Fibroblast of skin of left quadriceps (primary cell): ENCODE data around the gene PRKCA.
"Not testable (repeated sequence)": the region's sequence is repeated elsewhere in the genome, so short reads cannot be mapped to it uniquely, and the experiment has no call there.

Experiments
- DNase-seq, 2 experiments: peaks; one replicate each; pipeline ENCODE4 v3.0.0-alpha.2; 2013; ENCODE audit warnings: low read depth in 2 of 2

Gene PRKCA

DNA sequence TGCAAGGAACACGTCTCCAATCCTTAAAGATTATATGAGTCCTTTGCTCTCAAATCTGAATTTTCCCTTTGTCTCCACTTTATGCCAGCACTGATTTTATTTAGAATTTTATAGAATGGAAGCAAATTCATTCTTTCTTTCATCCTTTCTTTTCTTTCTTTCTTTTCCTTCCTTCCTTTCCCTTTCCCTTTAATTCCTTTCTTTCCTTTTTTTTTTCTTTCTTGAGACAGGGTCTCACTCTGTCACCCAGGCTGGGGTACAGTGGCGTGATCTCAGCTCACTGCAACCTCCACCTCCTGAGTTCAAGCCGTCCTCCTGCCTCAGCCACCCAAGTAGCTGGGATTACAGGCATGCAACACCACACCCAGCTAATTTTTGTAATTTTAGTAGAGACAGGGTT is 187.2 kb downstream of the PRKCA start:
- not testable (repeated sequence) for DNase-seq

- DNase-seq, result no peak
Measured at GRCh38 chr17:66491213-66491612, 188.8 kb downstream of the PRKCA start.

DNA sequence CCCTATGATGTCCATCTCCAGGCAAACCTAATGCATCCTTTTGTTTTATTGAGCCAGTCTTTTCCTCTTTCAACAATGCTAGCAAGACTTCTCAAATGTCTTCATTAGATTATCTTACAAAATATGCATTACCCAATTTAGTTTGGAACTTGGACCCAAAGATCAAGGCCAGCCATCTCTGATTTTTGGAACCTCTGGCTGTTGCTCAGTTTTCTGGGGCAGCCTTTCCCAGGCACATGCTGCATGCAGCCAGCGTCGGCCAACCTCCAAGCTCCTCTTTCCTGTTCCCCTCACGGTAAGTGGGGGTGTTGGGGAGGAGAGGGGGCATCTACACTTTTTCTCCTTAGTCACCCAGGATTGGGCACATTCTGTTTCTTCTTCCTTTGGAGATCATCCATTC is 189.3 kb downstream of the PRKCA start:
- DNase-seq, result no peak

- no peak for DNase-seq
Measured at GRCh38 chr17:66492080-66492479, 189.7 kb downstream of the PRKCA start.

GRCh38 chr17:66492561-66493005 is 190.2 kb downstream of the PRKCA start:
- peak in 1 of 2 experiments; percentile 61 for DNase-seq

- DNase-seq, result no peak
Measured at GRCh38 chr17:66493283-66494019, 191.0 kb downstream of the PRKCA start.

GRCh38 chr17:66494023-66494803 is 191.8 kb downstream of the PRKCA start:
- DNase-seq, result peak; percentile 78 to 79

GRCh38 chr17:66495035-66495434 is 192.6 kb downstream of the PRKCA start:
- DNase-seq, result no peak

GRCh38 chr17:66496306-66496705 is 193.9 kb downstream of the PRKCA start:
- no peak for DNase-seq

GRCh38 chr17:66498580-66498979 is 196.2 kb downstream of the PRKCA start:
- DNase-seq, result no peak

GRCh38 chr17:66506641-66507040 is 204.2 kb downstream of the PRKCA start:
- DNase-seq, result no peak

- DNase-seq, result peak in 1 of 2 experiments; percentile 53
Measured at GRCh38 chr17:66507103-66507923, 204.9 kb downstream of the PRKCA start.

GRCh38 chr17:66507982-66508760 is 205.8 kb downstream of the PRKCA start:
- no peak for DNase-seq

- peak in 1 of 2 experiments; percentile 40 for DNase-seq
Measured at GRCh38 chr17:66508896-66509844, 206.8 kb downstream of the PRKCA start.

DNA sequence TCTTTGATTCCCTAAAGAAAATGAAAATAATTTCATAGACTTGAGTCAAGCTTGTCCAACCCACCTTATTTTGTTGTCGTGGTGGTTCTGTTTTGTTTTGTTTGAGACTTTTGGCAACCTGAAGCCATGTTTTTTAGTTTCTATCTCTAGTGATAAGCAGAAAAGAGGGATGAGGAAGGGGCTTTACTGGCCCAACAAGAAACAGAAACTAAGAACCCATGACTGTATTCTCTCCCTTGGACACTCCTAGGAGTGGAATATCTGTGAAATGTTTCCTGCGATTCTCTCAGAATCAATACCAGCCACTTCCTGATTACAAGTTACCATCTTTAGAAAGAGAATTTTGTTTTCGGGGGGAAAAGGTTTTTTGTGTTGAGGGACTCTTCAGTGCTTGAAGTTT is 207.5 kb downstream of the PRKCA start:
- DNase-seq, result no peak

- no peak for DNase-seq
Measured at GRCh38 chr17:66511135-66511534, 208.7 kb downstream of the PRKCA start.

DNA sequence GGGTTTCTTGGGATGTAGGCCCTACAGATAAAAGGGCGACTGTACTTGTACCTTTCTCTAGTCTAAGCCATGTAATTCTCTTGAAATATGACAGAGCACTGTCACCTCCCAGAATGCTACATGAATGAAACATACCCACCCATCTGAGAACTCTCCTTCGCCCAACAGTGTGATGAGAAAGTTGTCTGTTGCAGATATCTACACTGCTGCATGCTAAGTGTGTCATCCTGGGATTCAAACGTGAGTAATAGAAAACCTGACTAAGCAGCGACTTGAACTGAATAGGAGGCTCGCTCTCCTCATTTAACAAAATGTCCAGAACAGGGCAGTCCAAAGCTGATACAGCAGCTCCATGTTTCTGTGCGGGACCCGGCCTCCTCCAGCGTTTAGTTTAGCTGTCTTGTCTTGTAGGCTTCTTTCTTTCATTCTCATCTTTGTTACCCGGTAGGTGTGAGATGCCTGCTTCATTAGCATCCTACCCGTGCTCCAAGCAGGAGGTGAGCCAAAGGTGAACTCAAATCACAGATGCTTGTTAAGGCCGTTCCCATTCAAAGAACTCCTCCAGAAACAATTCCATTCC is 211.9 kb downstream of the PRKCA start:
- no peak for DNase-seq

DNA sequence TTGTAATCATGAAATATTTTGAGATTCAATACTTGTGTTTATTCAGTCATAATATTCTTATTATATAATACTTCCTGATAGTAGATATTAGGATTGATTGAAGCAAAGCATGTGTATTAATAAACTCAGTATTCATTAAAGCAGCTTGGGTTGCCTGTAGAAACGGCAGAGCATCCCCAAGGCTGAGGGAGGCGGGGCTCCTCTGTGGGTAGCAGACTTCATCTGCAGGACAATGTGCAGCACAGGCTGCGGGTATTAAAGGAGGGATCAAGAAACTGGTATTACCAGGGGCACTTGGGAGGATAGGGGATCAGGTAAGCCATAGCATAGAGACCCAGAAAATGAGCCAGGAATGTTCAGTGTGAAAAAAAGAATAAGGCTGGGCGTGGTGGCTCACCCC is 213.6 kb downstream of the PRKCA start:
- no peak for DNase-seq

DNA sequence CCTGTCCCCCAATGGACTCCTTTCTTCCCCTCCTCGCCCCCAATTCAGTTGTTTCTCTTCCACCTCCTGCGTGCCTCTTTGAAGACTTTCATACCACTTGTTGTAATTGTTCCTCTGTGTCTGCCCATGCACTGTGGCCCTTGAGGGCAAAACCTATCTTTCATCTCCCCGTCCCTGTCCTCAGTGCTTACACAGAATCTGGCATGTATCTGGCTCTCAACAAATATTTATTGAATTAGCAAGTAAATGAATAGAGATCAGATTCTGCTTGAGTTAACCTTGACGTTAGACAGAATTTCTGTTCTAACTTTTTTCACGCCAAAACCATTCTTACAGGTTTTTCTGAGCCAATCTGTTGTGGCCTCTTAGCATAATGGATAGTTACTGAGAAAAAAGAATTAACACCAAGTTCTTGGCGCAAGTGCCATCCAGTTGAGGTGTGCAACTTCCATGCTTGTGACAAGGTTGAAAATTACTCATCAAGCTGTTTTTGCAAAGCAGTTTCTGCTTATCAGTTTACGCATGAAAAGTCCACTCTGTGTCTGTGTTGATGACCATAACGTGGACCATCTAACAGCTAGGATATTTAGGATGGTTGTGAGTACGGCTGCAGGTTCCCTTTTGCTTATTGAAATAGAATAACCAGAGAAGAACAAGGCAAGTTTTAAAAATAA is 215.1 kb downstream of the PRKCA start:
- no peak for DNase-seq
